ENCODE data around the gene SULT1A1.
"Not testable (repeated sequence)": the region's sequence is repeated elsewhere in the genome, so short reads cannot be mapped to it uniquely, and the experiment has no call there.

The SULT1A1 gene

DNA sequence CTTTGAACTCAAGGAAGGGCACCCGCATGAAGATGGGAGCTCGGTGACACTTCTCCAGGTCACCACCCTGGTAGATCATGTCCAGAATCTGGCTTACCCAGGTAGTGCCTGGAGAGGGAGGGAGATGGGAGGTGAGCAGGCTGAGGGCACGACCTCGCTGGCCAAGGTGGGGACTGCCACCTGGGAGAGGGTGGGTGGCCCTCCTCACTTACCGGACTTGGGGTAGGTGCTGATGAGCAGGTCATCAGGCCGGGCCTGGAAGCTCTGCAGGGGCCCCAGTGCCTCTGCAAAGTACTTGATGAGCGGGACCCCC is 1.4 kb downstream of the SULT1A1 start:
- DNase-seq, result not testable (repeated sequence)

- not testable (repeated sequence) for DNase-seq
Observed at GRCh38 chr16:28607681-28608495, 2.0 kb downstream of the SULT1A1 start.

- DNase-seq, result no peak
Observed at GRCh38 chr16:28607116-28607623, 2.7 kb downstream of the SULT1A1 start.

DNA sequence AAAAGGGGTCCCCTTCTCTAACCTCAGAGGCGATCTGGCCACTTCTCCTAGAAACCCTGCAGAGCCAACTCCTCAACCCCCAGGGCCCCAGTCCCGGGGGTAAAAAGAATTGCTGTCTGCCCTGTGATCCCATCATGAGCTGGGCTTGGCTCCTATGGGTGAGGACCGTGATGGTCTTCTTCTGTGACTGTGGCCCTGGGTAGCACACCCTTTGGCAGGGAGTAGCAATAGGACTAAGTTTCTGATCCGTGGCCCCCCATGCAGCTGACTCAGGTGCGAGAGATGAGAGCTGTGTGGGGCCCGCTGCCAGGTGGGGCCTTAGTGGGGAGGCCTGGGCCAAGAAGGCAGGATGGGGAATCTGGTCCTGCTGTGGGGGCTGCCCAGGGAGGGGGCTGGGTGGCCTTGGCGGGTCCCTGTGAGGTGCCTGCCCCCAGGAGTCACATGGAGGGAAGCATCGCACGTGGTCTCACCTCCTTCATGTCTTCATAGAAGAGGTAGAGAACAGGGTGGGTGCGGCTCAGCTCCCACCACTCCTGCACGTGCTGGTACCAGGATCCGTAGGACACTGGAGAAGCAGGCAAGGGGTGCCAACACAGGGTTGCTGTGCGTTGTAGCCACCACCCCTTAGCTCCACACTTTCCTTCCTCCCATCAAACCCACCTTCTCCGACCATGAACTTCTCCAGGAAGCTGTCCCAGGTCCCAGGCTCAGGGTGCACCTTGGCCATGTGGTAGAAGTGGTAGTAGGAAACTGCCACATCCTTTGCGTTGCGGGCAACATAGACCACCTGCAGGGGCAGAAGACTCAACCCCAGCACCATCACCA is 3.3 kb downstream of the SULT1A1 start:
- DNase-seq, result no peak

DNA sequence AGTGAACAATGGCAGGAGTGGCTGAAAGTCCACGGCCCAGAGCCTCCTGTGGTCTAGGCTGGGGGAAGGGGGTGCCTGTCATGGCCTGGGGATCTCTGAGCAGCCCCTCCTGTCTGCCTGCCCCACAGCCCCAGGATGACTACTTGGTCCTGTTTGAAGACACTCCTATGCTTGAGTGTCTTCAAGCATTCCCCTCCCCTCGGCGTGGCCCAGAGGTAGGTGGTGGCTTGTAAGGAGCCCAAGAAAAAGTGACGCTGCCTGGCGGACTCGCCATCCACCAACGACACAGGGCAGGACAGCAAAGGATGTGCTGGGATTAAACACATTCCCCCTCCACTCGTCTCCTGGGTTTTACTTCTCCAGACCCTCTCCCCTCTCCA is 5.7 kb downstream of the SULT1A1 start:
- DNase-seq, result no peak

DNA sequence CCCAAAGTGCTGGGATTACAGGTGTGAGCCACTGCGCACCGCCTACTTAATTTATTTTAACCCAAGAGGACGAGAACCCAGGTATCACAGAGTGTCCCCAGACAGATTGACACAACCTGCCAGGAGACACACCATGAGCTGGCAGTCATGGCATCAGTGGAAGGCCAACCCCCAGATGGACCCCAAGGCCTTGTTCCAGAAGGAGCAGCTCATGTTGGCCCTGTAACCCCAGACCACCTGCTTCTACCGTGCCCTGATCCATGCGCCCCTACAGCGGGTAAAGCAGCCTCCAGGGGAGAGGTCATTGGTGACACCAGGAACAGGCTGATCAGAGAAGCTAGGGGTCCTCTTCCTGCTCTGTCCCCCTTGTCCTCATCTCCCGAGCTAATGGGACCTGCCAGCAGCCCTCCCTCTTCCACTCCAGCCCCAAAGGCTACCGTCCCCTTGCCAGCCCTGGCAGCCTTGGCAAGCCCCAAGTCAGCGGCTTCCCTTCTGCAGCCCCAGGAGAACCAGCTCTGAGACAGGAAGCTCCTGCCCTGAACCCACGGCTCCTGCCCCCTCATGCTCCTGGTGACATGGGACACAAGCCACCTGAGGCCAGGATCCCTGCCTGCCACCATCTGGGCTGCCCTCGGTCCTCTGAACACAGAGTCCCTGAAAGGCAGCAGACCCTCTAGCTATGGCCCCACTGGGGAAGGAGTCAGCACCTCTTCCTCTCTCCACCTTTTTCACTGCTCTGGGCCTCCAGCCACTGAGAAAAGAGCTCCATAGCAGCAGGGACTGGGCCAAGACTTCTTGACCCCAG is 6.3 kb downstream of the SULT1A1 start:
- DNase-seq, result no peak

- no peak for DNase-seq
Observed at GRCh38 chr16:28602529-28602928, 7.3 kb downstream of the SULT1A1 start.

DNA sequence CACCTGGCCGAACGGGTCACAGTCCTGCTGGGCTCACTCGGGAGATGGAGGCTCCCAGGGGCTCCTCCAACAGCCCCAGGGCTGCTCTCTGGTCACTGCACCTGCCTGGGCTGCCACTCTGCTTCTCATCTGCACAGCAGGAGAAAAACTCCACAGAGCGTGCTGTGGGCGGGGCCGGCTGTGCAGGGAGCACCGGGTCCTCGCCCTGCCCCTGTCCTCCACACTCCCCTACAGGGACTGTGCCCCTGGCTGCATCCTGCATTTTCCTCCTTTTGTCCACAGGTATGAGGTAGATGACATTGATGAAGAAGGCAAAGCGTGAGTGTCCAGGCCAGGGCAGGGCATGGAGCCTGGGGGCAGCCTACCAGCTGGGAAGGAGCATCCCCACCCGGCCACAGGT is 7.8 kb downstream of the SULT1A1 start:
- not testable (repeated sequence) for DNase-seq

DNA sequence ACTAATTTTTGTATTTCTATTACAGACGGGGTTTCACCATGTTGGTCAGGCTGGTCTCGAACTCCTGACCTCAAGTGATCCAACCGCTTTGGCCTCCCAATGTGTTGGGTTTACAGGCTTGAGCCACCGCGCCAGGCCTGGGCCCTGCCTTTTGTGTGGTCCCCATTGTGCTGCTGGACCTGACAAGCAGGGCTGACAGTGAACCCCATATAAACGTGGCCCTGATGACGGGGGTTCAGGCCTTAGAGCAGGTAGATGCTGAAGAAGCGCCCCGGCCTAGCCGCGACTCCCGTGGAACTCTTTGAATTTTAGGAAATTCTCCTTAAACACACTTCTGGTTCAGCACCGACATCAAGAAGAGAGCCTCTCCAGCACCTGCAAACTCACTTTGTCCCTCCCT is 8.3 kb downstream of the SULT1A1 start:
- DNase-seq, result not testable (repeated sequence)

GRCh38 chr16:28600965-28601364 is 8.9 kb downstream of the SULT1A1 start:
- not testable (repeated sequence) for DNase-seq

GRCh38 chr16:28599377-28600285 is 10.2 kb downstream of the SULT1A1 start:
- DNase-seq, result not testable (repeated sequence)

DNA sequence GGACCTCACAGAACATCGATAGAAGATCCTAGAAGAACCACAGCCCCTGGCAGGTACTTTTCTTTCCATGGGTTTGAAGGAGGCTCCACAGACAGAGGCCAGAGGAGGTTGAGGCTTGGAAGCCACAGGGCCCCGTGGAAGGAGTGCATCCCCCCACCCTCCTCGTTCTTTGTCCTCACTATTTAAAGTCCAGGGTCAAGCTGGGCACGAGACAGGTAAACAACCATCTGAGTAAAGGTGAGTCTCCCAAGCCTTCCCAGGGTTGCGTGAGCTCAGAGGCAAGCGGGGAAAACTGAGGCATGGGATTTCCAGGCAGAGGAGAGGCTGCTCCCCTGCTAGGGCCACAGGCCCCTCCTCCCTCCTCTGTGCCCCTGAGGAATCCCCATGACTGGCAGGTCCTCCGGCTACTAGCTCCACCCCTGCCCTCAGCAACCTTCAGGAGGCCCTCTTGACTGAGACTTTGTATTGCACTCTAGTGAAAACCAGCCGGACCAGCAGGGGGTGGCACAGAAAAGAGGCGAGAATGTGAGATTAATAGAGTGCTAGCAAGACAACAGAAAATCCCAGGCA is 12.1 kb downstream of the SULT1A1 start:
- peak; percentile 69 for DNase-seq

DNA sequence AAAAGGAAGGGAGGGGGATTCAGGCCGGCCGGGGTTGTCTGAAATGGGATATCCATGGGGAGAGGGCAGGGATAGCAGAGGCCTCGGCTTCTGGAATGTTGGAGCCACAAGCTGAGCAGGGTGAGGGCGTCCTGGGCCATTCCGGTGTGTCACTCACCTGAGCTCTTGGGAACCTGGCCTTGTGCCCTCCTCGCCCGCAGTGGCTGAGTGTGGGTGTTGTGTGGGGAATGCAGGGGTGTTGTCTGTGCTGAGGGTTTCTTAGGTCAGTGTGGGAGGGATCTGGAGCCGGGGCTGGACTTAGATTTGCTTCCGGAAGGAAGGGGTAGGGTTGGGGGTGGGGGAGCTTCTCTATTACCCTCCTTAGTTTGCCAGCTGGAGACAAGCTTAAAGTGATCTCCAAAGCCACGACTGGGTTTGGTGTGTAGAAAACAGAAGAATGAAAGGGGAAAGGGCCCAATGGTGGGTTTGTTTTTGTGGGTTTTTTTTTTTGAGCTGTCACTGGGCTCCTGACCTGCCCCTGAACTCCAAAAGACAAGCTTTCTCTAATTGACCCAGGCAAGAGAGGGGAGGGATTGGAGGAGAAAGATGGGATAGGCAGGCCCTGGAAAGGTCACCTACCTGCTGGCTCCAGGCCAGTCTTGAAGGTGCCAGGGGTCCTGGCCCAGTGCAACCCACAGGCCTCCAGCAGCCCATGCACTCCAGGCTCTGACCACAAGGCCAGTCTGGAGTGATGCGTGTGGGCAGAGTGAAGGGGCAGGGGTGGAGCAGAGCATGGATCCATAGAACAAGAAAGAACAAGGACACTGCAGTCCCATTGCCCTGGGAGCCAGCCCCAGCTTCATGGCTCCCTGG is 12.8 kb downstream of the SULT1A1 start, which contains the start of gene SULT1A2:
TSS of gene SULT1A2 (minus strand) at position 211 of the 852 bp plus-strand sequence. CDS start 1,120 bp downstream, outside the sequence.
- DNase-seq, result peak; percentile 75

DNA sequence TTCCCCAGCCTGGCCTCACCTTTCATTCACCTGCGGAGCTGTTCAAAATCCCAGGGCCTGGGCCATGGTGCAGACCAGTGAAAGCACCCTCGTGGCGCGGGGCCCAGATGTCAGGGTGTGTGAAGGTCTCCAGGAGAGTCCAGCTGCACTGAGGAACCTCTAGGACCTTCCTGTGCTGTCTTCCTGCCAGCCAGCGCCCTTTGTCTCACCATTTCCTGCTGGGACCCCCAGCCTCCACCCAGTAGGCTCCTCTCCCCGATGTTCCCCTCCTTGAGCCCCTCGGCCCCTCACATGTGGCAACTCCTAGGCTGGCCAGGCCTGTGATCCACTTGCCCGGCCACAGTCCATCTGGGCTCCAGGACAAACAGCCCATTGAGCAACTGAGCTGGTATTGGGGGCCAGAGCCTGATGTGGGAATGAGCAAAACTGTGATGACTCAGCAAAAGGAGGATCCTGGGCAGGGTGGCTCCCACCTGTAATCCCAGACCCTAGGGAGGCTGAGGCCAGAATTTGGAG is 13.7 kb downstream of the SULT1A1 start:
- DNase-seq, result no peak

GRCh38 chr16:28595451-28595850 is 14.4 kb downstream of the SULT1A1 start:
- DNase-seq, result not testable (repeated sequence)

GRCh38 chr16:28592979-28593553 is 16.8 kb downstream of the SULT1A1 start:
- no peak for DNase-seq

GRCh38 chr16:28592511-28592910 is 17.3 kb downstream of the SULT1A1 start:
- no peak for DNase-seq

GRCh38 chr16:28591355-28591754 is 18.5 kb downstream of the SULT1A1 start:
- DNase-seq, result no peak

GRCh38 chr16:28590384-28591340 is 19.2 kb downstream of the SULT1A1 start:
- DNase-seq, result no peak
